ENCODE data around the gene GPR25. TPM values are rescaled to one million over a fixed set of nuclear protein-coding genes. Genes with fewer than 3 reads are reported as not detected.

GPR25 gene
- total and polyA plus RNA-seq, 2 of the 4 experiments (the other 2 are of a cell fraction): not detected

DNA sequence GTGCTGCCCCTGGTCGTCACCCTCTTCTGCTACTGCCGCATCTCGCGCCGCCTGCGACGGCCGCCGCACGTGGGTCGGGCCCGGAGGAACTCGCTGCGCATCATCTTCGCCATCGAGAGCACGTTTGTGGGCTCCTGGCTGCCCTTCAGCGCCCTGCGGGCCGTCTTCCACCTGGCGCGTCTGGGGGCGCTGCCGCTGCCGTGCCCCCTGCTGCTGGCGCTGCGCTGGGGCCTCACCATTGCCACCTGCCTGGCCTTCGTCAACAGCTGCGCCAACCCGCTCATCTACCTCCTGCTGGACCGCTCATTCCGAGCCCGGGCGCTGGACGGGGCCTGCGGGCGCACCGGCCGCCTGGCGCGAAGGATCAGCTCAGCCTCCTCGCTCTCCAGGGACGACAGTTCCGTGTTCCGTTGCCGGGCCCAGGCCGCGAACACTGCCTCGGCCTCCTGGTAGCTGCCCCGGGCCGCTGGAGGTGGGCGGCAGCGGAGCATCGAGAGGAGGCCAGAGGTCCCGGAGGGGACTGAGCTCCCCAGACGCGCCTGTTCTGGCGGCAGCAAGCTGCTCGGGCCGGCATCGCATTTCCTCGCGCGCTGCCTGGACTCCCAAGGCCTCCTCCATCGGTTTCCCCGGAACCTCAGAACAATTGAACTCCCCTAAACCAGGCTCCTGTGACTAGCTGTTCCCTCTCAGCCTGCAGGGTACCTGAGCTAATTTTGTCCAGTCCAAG is 1.1 kb downstream of the GPR25 start:
- Histone ChIP-seq H3K23ac (ENCODE audit: low read depth, low read length) (no peak overlapping the region), H3K9ac (ENCODE audit: low read depth, low read length) (no peak overlapping the region), H3K4me3 (ENCODE audit: insufficient read depth, low read depth, low read length) (no peak overlapping the region), H4K91ac (ENCODE audit: insufficient read depth, low read depth, low read length) (no peak overlapping the region), H2BK15ac (ENCODE audit: low read depth, low read length) (no peak overlapping the region), H2BK120ac (ENCODE audit: low read depth, low read length) (no peak overlapping the region), H2BK5ac (ENCODE audit: low read depth, low read length, poor library complexity, severe bottlenecking) (no peak overlapping the region), H3K79me1 (ENCODE audit: low read depth in 1 of 2, low read length in 2 of 2) (no peaks in the 10 kb centered on the region), H3K27me3 (ENCODE audit: control insufficient read depth, insufficient read depth, low read length) (peaks cover 77% of the 10 kb centered on the region), H3K36me3 (ENCODE audit: control insufficient read depth, insufficient read depth, low read length) (no peaks in the 10 kb centered on the region), H3K56ac (ENCODE audit: extremely low read depth, insufficient read depth, low read length) (no peak overlapping the region), H3K4ac (ENCODE audit: low read depth, low read length) (no peak overlapping the region), H3K9me1 (ENCODE audit: insufficient read depth, low read length) (no peaks in the 10 kb centered on the region; the same call in 1 of the 2 replicates), H4K8ac (ENCODE audit: low read depth in 2 of 2, low read length in 2 of 2) (no peak overlapping the region), H3K9me3 (ENCODE audit: control insufficient read depth, insufficient read depth, low read length) (no peaks in the 10 kb centered on the region), H2AK9ac (replicated peaks; ENCODE audit: low read depth, low read length, poor library complexity) (peak overlapping the region; percentile 52), H3K14ac (replicated peaks; ENCODE audit: low read depth, low read length) (no peak overlapping the region), H3K4me1 (ENCODE audit: control insufficient read depth, insufficient read depth, low read length) (peaks cover 6% of the 10 kb centered on the region), H3K4me2 (ENCODE audit: low read depth, low read length) (peak overlapping the region; percentile 28; the same call in 1 of the 2 replicates), H3K18ac (ENCODE audit: low read depth, low read length) (no peak overlapping the region), H2AFZ (replicated peaks; ENCODE audit: low read length, poor library complexity) (peak overlapping the region; percentile 82), H4K5ac (ENCODE audit: low read depth, low read length) (no peak overlapping the region), H2AK5ac (ENCODE audit: low read depth, low read length) (no peak overlapping the region), H3K27ac (ENCODE audit: insufficient read depth, low read length) (no peak overlapping the region), H4K20me1 (ENCODE audit: insufficient read depth, low read length) (no peaks in the 10 kb centered on the region), H2BK20ac (ENCODE audit: low read depth, low read length) (no peak overlapping the region)
- intact Hi-C loops (cut with micrococcal nuclease) (no loop called here), in situ Hi-C loops (cut with MboI; ENCODE audit: low sequenced_read_pairs) (no loop called here), dilution Hi-C loops (cut with HindIII; ENCODE audit: low sequenced_read_pairs, unreplicated experiment) (no loop called here)
- WGBS, 2 experiments (ENCODE audit: extremely low coverage in 2 of 2, insufficient read length in 1 of 2): 8% methylated on average over 46 of the region's 66 CpGs; no CpG with 5 or more reads in 1 of the 2 experiments
- ATAC-seq (ENCODE audit: low read depth) (peak; percentile 30), DNase-seq (no peak)
- ChIA-PET POLR2A (ENCODE audit: unreplicated experiment) (no interaction called here), CTCF (interaction anchor here (0.6 kb wide), 1 partner anchor 252 kb away, joined by 3 read pairs; no protein-coding TSS in a partner anchor)
- TF ChIP-seq BHLHE40 (IDR thresholded peaks at IDR 0.05; ENCODE audit: low read depth, low read length) (no peak), MAFK (IDR thresholded peaks at IDR 0.05; ENCODE audit: low read depth, low read length) (no peak), NFE2L2 (IDR thresholded peaks at IDR 0.05; ENCODE audit: low read depth, low read length) (no peak), CHD1 (IDR thresholded peaks at IDR 0.05; ENCODE audit: low read depth, low read length) (no peak), FOS (IDR thresholded peaks at IDR 0.05; ENCODE audit: low read depth, low read length) (no peak), RAD21 (IDR thresholded peaks at IDR 0.05; ENCODE audit: low read length) (no peak), SMC3 (IDR thresholded peaks at IDR 0.05; ENCODE audit: low read depth, low read length) (no peak)
- TF ChIP-seq, protein P1, sequence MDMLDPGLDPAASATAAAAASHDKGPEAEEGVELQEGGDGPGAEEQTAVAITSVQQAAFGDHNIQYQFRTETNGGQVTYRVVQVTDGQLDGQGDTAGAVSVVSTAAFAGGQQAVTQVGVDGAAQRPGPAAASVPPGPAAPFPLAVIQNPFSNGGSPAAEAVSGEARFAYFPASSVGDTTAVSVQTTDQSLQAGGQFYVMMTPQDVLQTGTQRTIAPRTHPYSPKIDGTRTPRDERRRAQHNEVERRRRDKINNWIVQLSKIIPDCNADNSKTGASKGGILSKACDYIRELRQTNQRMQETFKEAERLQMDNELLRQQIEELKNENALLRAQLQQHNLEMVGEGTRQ (IDR thresholded peaks at IDR 0.05; ENCODE audit: low read depth, low read length): no peak
- TF ChIP-seq, protein P2, sequence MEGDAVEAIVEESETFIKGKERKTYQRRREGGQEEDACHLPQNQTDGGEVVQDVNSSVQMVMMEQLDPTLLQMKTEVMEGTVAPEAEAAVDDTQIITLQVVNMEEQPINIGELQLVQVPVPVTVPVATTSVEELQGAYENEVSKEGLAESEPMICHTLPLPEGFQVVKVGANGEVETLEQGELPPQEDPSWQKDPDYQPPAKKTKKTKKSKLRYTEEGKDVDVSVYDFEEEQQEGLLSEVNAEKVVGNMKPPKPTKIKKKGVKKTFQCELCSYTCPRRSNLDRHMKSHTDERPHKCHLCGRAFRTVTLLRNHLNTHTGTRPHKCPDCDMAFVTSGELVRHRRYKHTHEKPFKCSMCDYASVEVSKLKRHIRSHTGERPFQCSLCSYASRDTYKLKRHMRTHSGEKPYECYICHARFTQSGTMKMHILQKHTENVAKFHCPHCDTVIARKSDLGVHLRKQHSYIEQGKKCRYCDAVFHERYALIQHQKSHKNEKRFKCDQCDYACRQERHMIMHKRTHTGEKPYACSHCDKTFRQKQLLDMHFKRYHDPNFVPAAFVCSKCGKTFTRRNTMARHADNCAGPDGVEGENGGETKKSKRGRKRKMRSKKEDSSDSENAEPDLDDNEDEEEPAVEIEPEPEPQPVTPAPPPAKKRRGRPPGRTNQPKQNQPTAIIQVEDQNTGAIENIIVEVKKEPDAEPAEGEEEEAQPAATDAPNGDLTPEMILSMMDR (conservative IDR thresholded peaks at IDR 0.05; ENCODE audit: low read depth, low read length): no peak
- TF ChIP-seq, protein P3, sequence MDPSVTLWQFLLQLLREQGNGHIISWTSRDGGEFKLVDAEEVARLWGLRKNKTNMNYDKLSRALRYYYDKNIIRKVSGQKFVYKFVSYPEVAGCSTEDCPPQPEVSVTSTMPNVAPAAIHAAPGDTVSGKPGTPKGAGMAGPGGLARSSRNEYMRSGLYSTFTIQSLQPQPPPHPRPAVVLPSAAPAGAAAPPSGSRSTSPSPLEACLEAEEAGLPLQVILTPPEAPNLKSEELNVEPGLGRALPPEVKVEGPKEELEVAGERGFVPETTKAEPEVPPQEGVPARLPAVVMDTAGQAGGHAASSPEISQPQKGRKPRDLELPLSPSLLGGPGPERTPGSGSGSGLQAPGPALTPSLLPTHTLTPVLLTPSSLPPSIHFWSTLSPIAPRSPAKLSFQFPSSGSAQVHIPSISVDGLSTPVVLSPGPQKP (IDR thresholded peaks at IDR 0.05; ENCODE audit: borderline replicate concordance, low read depth, low read length): no peak
- no TSS peak for BruUV-seq (replicated peaks)

All from IMR-90 (cell line).